Activated CD8-positive, alpha-beta memory T cell treated with anti-CD3 and anti-CD28 coated beads, Interleukin-2, amount 50 U/mL, for 4 hours (primary cell): Measurements from ENCODE around the gene POMGNT2.

Experiments used
- DNase-seq: peaks from one replicate; pipeline ENCODE4 v3.0.0-alpha.2; 2020

The POMGNT2 gene

GRCh38 chr3:43041517-43041916 is 64.4 kb downstream of the POMGNT2 start:
- DNase-seq = no peak

GRCh38 chr3:43038010-43038409 is 67.9 kb downstream of the POMGNT2 start:
- DNase-seq = no peak

- DNase-seq = no peak
These were observed 69.1 kb downstream of the POMGNT2 start for GRCh38 chr3:43036621-43037423.

GRCh38 chr3:43035801-43036365 is 70.0 kb downstream of the POMGNT2 start:
- DNase-seq = no peak

GRCh38 chr3:43034911-43035310 is 71.0 kb downstream of the POMGNT2 start:
- no peak for DNase-seq

- no peak for DNase-seq
These were observed 71.7 kb downstream of the POMGNT2 start for GRCh38 chr3:43034200-43034599.

- no peak for DNase-seq
These were observed 72.9 kb downstream of the POMGNT2 start for GRCh38 chr3:43032646-43033628.

GRCh38 chr3:43031889-43032545 is 73.9 kb downstream of the POMGNT2 start:
- DNase-seq = no peak

GRCh38 chr3:43031485-43031884 is 74.4 kb downstream of the POMGNT2 start:
- no peak for DNase-seq

GRCh38 chr3:43030162-43030935 is 75.5 kb downstream of the POMGNT2 start:
- DNase-seq = no peak
